HCT116 (cell line): ENCODE results near the gene KCNE4. TPM values are rescaled to one million over a fixed set of nuclear protein-coding genes. Genes with fewer than 3 reads are reported as not detected.

Experiments used
- ATAC-seq: fragments of 200-7000 bp; cut with Tn5 transposase; 2 replicates; pipeline ENCODE4 v1.9.1; 2020; ENCODE audit warnings: mild to moderate bottlenecking, moderate library complexity
- BruUV-seq: library from RNA; stranded (reverse); fragments of 400-500 nt; replicated peaks from 2 replicates; lab custom pipeline; 2021; lab: Mats Ljungman, UMichigan
- CTCF ChIA-PET: fragments of 300-600 bp; sonication (Branson Sonifier 250); formaldehyde crosslinking; loops from one replicate; lab custom pipeline; 2021; ENCODE audit warnings: antibody characterized with exemption; lab: Charles Lee
- POLR2A ChIA-PET: fragments of 300-600, 350-600 bp; sonication (Branson Sonifier 250); formaldehyde crosslinking; loops from one replicate; lab custom pipeline; 2021; ENCODE audit warnings: antibody characterized with exemption; lab: Charles Lee
- RAD21 ChIA-PET, 2 experiments: fragments of 300-600 bp; sonication (Branson Sonifier 250); formaldehyde crosslinking; loops; one replicate each; lab custom pipeline; 2023; ENCODE audit warnings: low total read pairs in 2 of 2; ENCODE audit not compliant: uncharacterized antibody in 2 of 2, unreplicated experiment in 2 of 2, low non-redundant PET in 1 of 2; lab: Charles Lee
- DNase-seq: peaks from one replicate; pipeline ENCODE4 v3.0.0-alpha.2; 2010; ENCODE audit warnings: low read depth, low spot score
- H2AFZ ChIP-seq: fragments of 200-600 bp; shearing (Covaris generic), sonication (generic); 2 replicates; pipeline ENCODE4 v1.6.1; 2017; ENCODE audit warnings: low read depth, mixed run types, mixed read lengths, antibody characterized with exemption, low read length; ENCODE audit not compliant: poor library complexity, severe bottlenecking
- H3K27ac ChIP-seq: 2 replicates; pipeline ENCODE4 v1.5.1; 2012; ENCODE audit warnings: low read depth, low read length
- H3K27me3 ChIP-seq: fragments of 200-600 bp; sonication (generic); 2 replicates; pipeline ENCODE4 v1.6.1; 2016; ENCODE audit warnings: mixed run types, low read length, mixed read lengths; ENCODE audit not compliant: insufficient read depth
- H3K36me3 ChIP-seq, 2 experiments: fragments of 200-500 bp in 1 of 2; fragments of 200-600 bp in 1 of 2; sonication (Bioruptor generic) in 1 of 2; sonication (generic) in 1 of 2; 2 replicates each; pipeline versions ENCODE4 v1.5.1 to v1.6.1; 2014 to 2016; ENCODE audit warnings: low read length in 2 of 2, inconsistent platforms in 1 of 2, mixed read lengths in 1 of 2, mixed run types in 1 of 2; ENCODE audit not compliant: insufficient read depth in 2 of 2, control insufficient read depth in 1 of 2
- H3K4me1 ChIP-seq, 2 experiments: fragments of 200-600 bp in 1 of 2; sonication (generic) in 1 of 2; 2 replicates each; pipeline versions ENCODE4 v1.5.1 to v1.6.1; 2012 to 2017; ENCODE audit warnings: low read length in 2 of 2, inconsistent platforms in 1 of 2, mild to moderate bottlenecking in 1 of 2, mixed read lengths in 1 of 2, mixed run types in 1 of 2, moderate library complexity in 1 of 2; ENCODE audit not compliant: insufficient read depth in 2 of 2, control insufficient read depth in 1 of 2
- H3K4me2 ChIP-seq: fragments of 200-600 bp; sonication (generic); 2 replicates; pipeline ENCODE4 v1.6.1; 2017; ENCODE audit warnings: mixed run types, low read length, mixed read lengths
- H3K4me3 ChIP-seq, 2 experiments: fragments of 200-600 bp in 1 of 2; sonication (generic) in 1 of 2; replicated peaks in 1 of 2; 2 replicates each; pipeline ENCODE4 v1.5.1; 2011 to 2016; ENCODE audit warnings: low read length in 2 of 2, control low read depth in 1 of 2, low read depth in 1 of 2, mild to moderate bottlenecking in 1 of 2, mixed read lengths in 1 of 2, mixed run types in 1 of 2
- H3K79me2 ChIP-seq: fragments of 200-600 bp; sonication (generic); 2 replicates; pipeline ENCODE4 v1.6.1; 2017; ENCODE audit warnings: mild to moderate bottlenecking, mixed run types, low read length, moderate library complexity, mixed read lengths; ENCODE audit not compliant: insufficient read depth
- H3K9ac ChIP-seq: fragments of 200-600 bp; sonication (generic); 2 replicates; pipeline ENCODE4 v1.6.1; 2016; ENCODE audit warnings: low read length, mixed read lengths
- H3K9me2 ChIP-seq: fragments of 200-600 bp; sonication (generic), shearing (Covaris generic); 2 replicates; pipeline ENCODE4 v1.6.1; 2017; ENCODE audit warnings: mixed run types, mild to moderate bottlenecking, moderate library complexity; ENCODE audit not compliant: insufficient read depth
- H3K9me3 ChIP-seq, 2 experiments: fragments of 200-500 bp in 1 of 2; fragments of 200-600 bp in 1 of 2; sonication (Bioruptor generic) in 1 of 2; sonication (generic) in 1 of 2; 2 replicates each; pipeline ENCODE4 v1.6.1; 2014 to 2017; ENCODE audit warnings: low read length in 2 of 2, mixed read lengths in 2 of 2, inconsistent platforms in 1 of 2, low read depth in 1 of 2, mild to moderate bottlenecking in 1 of 2, mixed run types in 1 of 2, moderate library complexity in 1 of 2; ENCODE audit not compliant: control insufficient read depth in 1 of 2, insufficient read depth in 1 of 2
- H4K20me1 ChIP-seq: fragments of 200-600 bp; sonication (generic), shearing (Covaris generic); 2 replicates; pipeline ENCODE4 v1.6.1; 2017; ENCODE audit warnings: mixed run types, mild to moderate bottlenecking, moderate library complexity; ENCODE audit not compliant: insufficient read depth
- ATF3 ChIP-seq: IDR thresholded peaks from 2 replicates; pipeline ENCODE4 v1.6.1; 2012
- CBX3 ChIP-seq: IDR thresholded peaks from 2 replicates; pipeline ENCODE4 v1.6.1; 2012; ENCODE audit warnings: low read depth
- CEBPB ChIP-seq: IDR thresholded peaks from 2 replicates; pipeline ENCODE4 v1.6.1; 2012; ENCODE audit warnings: low read depth
- CTCF ChIP-seq, 3 experiments: fragments of 200-600 bp in 1 of 3; sonication (generic) in 1 of 3; IDR thresholded peaks in 2 of 3; conservative IDR thresholded peaks in 1 of 3; 2 replicates each; pipeline ENCODE4 v1.5.1; 2012 to 2017; ENCODE audit warnings: low read depth in 2 of 3, low read length in 2 of 3, antibody characterized with exemption in 1 of 3, borderline replicate concordance in 1 of 3, control low read depth in 1 of 3, mild to moderate bottlenecking in 1 of 3, mixed read lengths in 1 of 3, mixed run types in 1 of 3, moderate library complexity in 1 of 3; ENCODE audit not compliant: insufficient read depth in 1 of 3
- EGR1 ChIP-seq: IDR thresholded peaks from 2 replicates; pipeline ENCODE4 v1.6.1; 2012; ENCODE audit warnings: low read depth
- ELF1 ChIP-seq: IDR thresholded peaks from 2 replicates; pipeline ENCODE4 v1.6.1; 2012; ENCODE audit warnings: low read depth, borderline replicate concordance
- EZH2 ChIP-seq: fragments of 200-600 bp; sonication (generic); IDR thresholded peaks from 2 replicates; pipeline ENCODE4 v1.6.1; 2017; ENCODE audit warnings: antibody characterized with exemption, mixed run types
- FOSL1 ChIP-seq: IDR thresholded peaks from 2 replicates; pipeline ENCODE4 v1.6.1; 2012; ENCODE audit warnings: low read depth
- MAX ChIP-seq: IDR thresholded peaks from 2 replicates; pipeline ENCODE4 v1.6.1; 2012
- POLR2A ChIP-seq: IDR thresholded peaks from 2 replicates; pipeline ENCODE4 v1.7.0; 2011; ENCODE audit warnings: borderline replicate concordance; ENCODE audit not compliant: insufficient read depth, insufficient read length; ENCODE audit errors: extremely low read depth
- POLR2AphosphoS5 ChIP-seq: IDR thresholded peaks from 2 replicates; pipeline ENCODE4 v1.6.1; 2011; ENCODE audit warnings: mild to moderate bottlenecking, low read depth, low read length, moderate library complexity
- RAD21 ChIP-seq: IDR thresholded peaks from 2 replicates; pipeline ENCODE4 v1.6.1; 2012; ENCODE audit warnings: low read depth, mild to moderate bottlenecking
- SP1 ChIP-seq: IDR thresholded peaks from 2 replicates; pipeline ENCODE4 v1.6.1; 2012; ENCODE audit warnings: low read depth
- SRF ChIP-seq: IDR thresholded peaks from 2 replicates; pipeline ENCODE4 v1.6.1; 2012; ENCODE audit warnings: low read depth
- TCF7L2 ChIP-seq: IDR thresholded peaks from 2 replicates; pipeline ENCODE4 v1.7.0; 2011; ENCODE audit warnings: borderline replicate concordance, inconsistent platforms; ENCODE audit not compliant: insufficient read depth, insufficient read length; ENCODE audit errors: extremely low read depth
- YY1 ChIP-seq: IDR thresholded peaks from 2 replicates; pipeline ENCODE4 v1.6.1; 2011; ENCODE audit warnings: low read length, low read depth, moderate library complexity, mild to moderate bottlenecking; ENCODE audit not compliant: insufficient replicate concordance; ENCODE audit errors: extremely low read depth
- ZBTB33 ChIP-seq: IDR thresholded peaks from 2 replicates; pipeline ENCODE4 v1.6.1; 2011; ENCODE audit warnings: mild to moderate bottlenecking, low read length, moderate library complexity; ENCODE audit not compliant: insufficient replicate concordance; ENCODE audit errors: extremely low read depth
- ZFX ChIP-seq: fragments of 450-650 bp; IDR thresholded peaks from 2 replicates; pipeline ENCODE4 v1.6.1; 2017
- intact Hi-C: fragments of 100-400 bp; cut with micrococcal nuclease; formaldehyde crosslinking; loops from 2 replicates; pipeline ENCODE4 v1.10.0; 2022
- total RNA-seq: library from RNA; stranded (reverse); gene quantifications from one replicate; pipeline ENCODE4 v1.2.1, GENCODE V29; 2021; ENCODE audit not compliant: unreplicated experiment

The KCNE4 gene
- total RNA-seq, 1 experiment from 2014 or later = not detected

- ChIA-PET CTCF (no interaction called here), POLR2A (no interaction called here)
- intact Hi-C loops = no loop called here
These were observed 4.7 kb upstream of the KCNE4 start for GRCh38 chr2:223047260-223047761.

More at GRCh38 chr2:223047260-223047761, 4.7 kb upstream of the KCNE4 start:
- no peak overlapping the region for H2AFZ ChIP-seq
- no peaks in the 10 kb centered on the region for H3K79me2 ChIP-seq
- H3K36me3 ChIP-seq = no peaks in the 10 kb centered on the region
- no peaks in the 10 kb centered on the region for H4K20me1 ChIP-seq
- H3K4me3 ChIP-seq = no peak overlapping the region
- TF ChIP-seq ELF1 (no peak), YY1 (no peak), CBX3 (no peak), ZBTB33 (no peak), TCF7L2 (no peak), ATF3 (no peak), RAD21 (no peak), FOSL1 (no peak), POLR2A (no peak), ZFX (no peak), POLR2AphosphoS5 (no peak), SP1 (no peak), SRF (no peak), EZH2 (no peak), MAX (no peak), CEBPB (no peak), EGR1 (no peak), CTCF (IDR thresholded peaks at IDR 0.05 in 2 of 3, conservative IDR thresholded peaks at IDR 0.05 in 1 of 3; ENCODE audit: borderline replicate concordance in 1 of 3, insufficient read depth in 1 of 3, low read depth in 2 of 3, low read length in 2 of 3) (no peak)
- RAD21 ChIA-PET = no interaction called here
- no peaks in the 10 kb centered on the region for H3K9me2 ChIP-seq
- H3K9ac ChIP-seq = no peak overlapping the region
- H3K4me1 ChIP-seq = peaks cover 0 to 14% of the 10 kb centered on the region in 2 experiments; a peak in 2 of 4 replicates
- H3K9me3 ChIP-seq = no peaks in the 10 kb centered on the region
- H3K27me3 ChIP-seq = no peaks in the 10 kb centered on the region
- no peak for ATAC-seq
- no peak for DNase-seq
- BruUV-seq = no TSS peak
- H3K27ac ChIP-seq = no peak overlapping the region
- H3K4me2 ChIP-seq = no peak overlapping the region
